Measurements from ENCODE around the gene RHOXF2B.

RHOXF2B gene

GRCh38 chrX:120023259-120023658, 54.2 kb downstream of the RHOXF2B start:
- no peak overlapping the region for H3K27ac ChIP-seq (ENCODE audit: low read depth, low read length)

GRCh38 chrX:120022763-120023162, 54.7 kb downstream of the RHOXF2B start:
- Histone ChIP-seq H4K20me1 (ENCODE audit: low read depth, low read length) (no peaks in the 10 kb centered on the region), H3K36me3 (ENCODE audit: low read length) (no peaks in the 10 kb centered on the region), H2AFZ (ENCODE audit: low read depth, low read length, severe bottlenecking) (no peak overlapping the region), H3K9me2 (replicated peaks; ENCODE audit: insufficient read depth, low read length) (no peaks in the 10 kb centered on the region), H3K27ac (ENCODE audit: low read depth, low read length) (no peak overlapping the region), H3K9ac (ENCODE audit: low read length) (no peak overlapping the region), H3K79me2 (ENCODE audit: insufficient read depth, low read length) (no peaks in the 10 kb centered on the region), H3K27me3 (ENCODE audit: low read length) (no peaks in the 10 kb centered on the region), H3F3A (ENCODE audit: insufficient read depth) (no peaks in the 10 kb centered on the region), H3K4me3 (ENCODE audit: insufficient read depth, low read length, poor library complexity, severe bottlenecking) (no peak overlapping the region), H3K9me3 (ENCODE audit: insufficient read depth, low read length) (no peaks in the 10 kb centered on the region), H3K4me2 (ENCODE audit: low read depth, low read length, poor library complexity, severe bottlenecking) (no peak overlapping the region)
- TF ChIP-seq EZH2phosphoT487 (conservative IDR thresholded peaks at IDR 0.05; ENCODE audit: low read length): no peak
- no peak for TF ChIP-seq CTCF (IDR thresholded peaks at IDR 0.05; ENCODE audit: insufficient read depth, low read length, poor library complexity, severe bottlenecking)

More at GRCh38 chrX:120023259-120023658, 54.2 kb downstream of the RHOXF2B start:
- Histone ChIP-seq H2AFZ (ENCODE audit: low read depth, low read length, severe bottlenecking) (no peak overlapping the region), H3K27me3 (ENCODE audit: low read length) (no peaks in the 10 kb centered on the region), H3K4me3 (ENCODE audit: insufficient read depth, low read length, poor library complexity, severe bottlenecking) (no peak overlapping the region), H3F3A (ENCODE audit: insufficient read depth) (no peaks in the 10 kb centered on the region), H3K4me2 (ENCODE audit: low read depth, low read length, poor library complexity, severe bottlenecking) (no peak overlapping the region), H4K20me1 (ENCODE audit: low read depth, low read length) (no peaks in the 10 kb centered on the region), H3K36me3 (ENCODE audit: low read length) (no peaks in the 10 kb centered on the region), H3K9me2 (replicated peaks; ENCODE audit: insufficient read depth, low read length) (no peaks in the 10 kb centered on the region), H3K79me2 (ENCODE audit: insufficient read depth, low read length) (no peaks in the 10 kb centered on the region), H3K9ac (ENCODE audit: low read length) (no peak overlapping the region), H3K9me3 (ENCODE audit: insufficient read depth, low read length) (no peaks in the 10 kb centered on the region)
- TF ChIP-seq CTCF (IDR thresholded peaks at IDR 0.05; ENCODE audit: insufficient read depth, low read length, poor library complexity, severe bottlenecking): no peak
- TF ChIP-seq EZH2phosphoT487 (conservative IDR thresholded peaks at IDR 0.05; ENCODE audit: low read length): no peak
